HL-60 (cell line): Measurements from ENCODE around the gene ABCC11.

ENCODE experiments used
- DNase-seq, 2 experiments: peaks; one replicate each; pipeline ENCODE4 v3.0.0-alpha.2; 2010 to 2020; ENCODE audit warnings: low read depth in 1 of 2, low spot score in 1 of 2
- H3K27ac ChIP-seq: fragments of 250-450 bp; sonication (Bioruptor Pico); replicated peaks from 2 replicates; pipeline ENCODE4 v1.5.1; 2020; ENCODE audit warnings: mild to moderate bottlenecking, moderate library complexity
- H3K27me3 ChIP-seq: fragments of 250-450 bp; sonication (Bioruptor Pico); 2 replicates; pipeline ENCODE4 v1.5.1; 2021; ENCODE audit warnings: mild to moderate bottlenecking, moderate library complexity; ENCODE audit not compliant: insufficient read depth, poor library complexity, severe bottlenecking
- H3K4me3 ChIP-seq: replicated peaks from 2 replicates; pipeline ENCODE4 v1.5.1; 2011; ENCODE audit warnings: mild to moderate bottlenecking, control low read depth, low read length; ENCODE audit not compliant: insufficient read depth
- CTCF ChIP-seq: IDR thresholded peaks from one replicate; pipeline ENCODE4 v1.5.1; 2011; ENCODE audit warnings: low read length, control low read depth, inconsistent platforms; ENCODE audit not compliant: insufficient read depth
- GABPA ChIP-seq: IDR thresholded peaks from 2 replicates; pipeline ENCODE4 v1.6.1; 2012; ENCODE audit warnings: low read depth
- POLR2AphosphoS5 ChIP-seq: IDR thresholded peaks from 2 replicates; pipeline ENCODE4 v1.6.1; 2012; ENCODE audit warnings: low read depth
- REST ChIP-seq: IDR thresholded peaks from 2 replicates; pipeline ENCODE4 v1.6.1; 2012; ENCODE audit warnings: low read depth; ENCODE audit not compliant: insufficient replicate concordance
- SPI1 ChIP-seq: IDR thresholded peaks from 2 replicates; pipeline ENCODE4 v1.6.1; 2012; ENCODE audit warnings: low read depth, mild to moderate bottlenecking, borderline replicate concordance

The ABCC11 gene

GRCh38 chr16:48291754-48292153 is 44.4 kb upstream of the ABCC11 start:
- Histone ChIP-seq H3K4me3 (no peak overlapping the region), H3K27ac (no peak overlapping the region), H3K27me3 (no peaks in the 10 kb centered on the region)
- no peak for DNase-seq
- TF ChIP-seq CTCF: no peak
- TF ChIP-seq REST: no peak
- no peak for TF ChIP-seq GABPA
- TF ChIP-seq SPI1: no peak
- TF ChIP-seq POLR2AphosphoS5: no peak

GRCh38 chr16:48291303-48291702 is 44.0 kb upstream of the ABCC11 start:
- DNase-seq: no peak

GRCh38 chr16:48287239-48287638 is 39.9 kb upstream of the ABCC11 start:
- TF ChIP-seq SPI1: no peak
- no peak for TF ChIP-seq POLR2AphosphoS5
- TF ChIP-seq CTCF: no peak
- no peak for TF ChIP-seq REST
- no peak for TF ChIP-seq GABPA
- no peak for DNase-seq
- Histone ChIP-seq H3K27ac (no peak overlapping the region), H3K27me3 (no peaks in the 10 kb centered on the region), H3K4me3 (no peak overlapping the region)

More at GRCh38 chr16:48291303-48291702, 44.0 kb upstream of the ABCC11 start:
- Histone ChIP-seq H3K4me3 (no peak overlapping the region), H3K27me3 (no peaks in the 10 kb centered on the region), H3K27ac (no peak overlapping the region)
- TF ChIP-seq GABPA (no peak), CTCF (no peak), POLR2AphosphoS5 (no peak), SPI1 (no peak), REST (no peak)
